Measurements from ENCODE around the gene PSMD6.
A peak's percentile ranks its signal among the peaks of the same experiment; 100 is the strongest.

PSMD6 gene

DNA sequence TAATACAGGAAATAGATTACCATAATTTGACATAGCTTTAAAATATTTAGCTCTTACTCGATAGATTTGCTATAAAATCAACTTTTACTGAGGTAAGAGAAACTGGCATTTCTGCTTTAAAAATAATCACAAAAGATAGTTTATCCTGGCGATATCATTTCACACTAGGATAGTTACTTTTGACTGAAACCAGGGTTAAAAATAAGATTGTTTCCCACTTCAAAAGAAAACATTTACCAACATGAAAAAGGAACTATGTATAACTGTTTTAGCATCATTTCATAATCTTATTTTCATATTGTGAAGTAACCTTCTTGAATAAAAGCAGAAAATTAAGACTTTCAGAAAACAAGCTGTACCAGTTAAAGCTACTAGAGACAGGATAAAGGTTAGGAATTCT, 15.3 kb downstream of the PSMD6 start:
- DNase-seq = no peak

DNA sequence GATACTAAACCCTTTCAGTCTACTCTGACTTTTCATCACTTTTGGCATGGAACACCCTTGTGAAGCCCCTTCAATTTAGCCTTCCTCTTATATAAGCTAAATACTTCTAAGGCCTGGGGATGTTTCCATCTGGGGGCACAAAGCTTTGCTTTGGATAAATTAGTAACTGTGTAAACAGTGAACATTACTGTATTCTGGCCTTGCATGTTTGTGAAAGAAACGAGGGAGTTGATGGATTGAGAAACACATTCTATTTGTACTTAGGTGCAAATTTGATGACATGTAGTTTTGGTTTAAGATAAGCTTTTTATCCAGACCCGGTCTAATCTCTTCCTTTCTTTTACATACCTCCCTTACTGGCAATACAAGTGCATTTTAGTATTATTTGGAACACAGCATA, 19.7 kb downstream of the PSMD6 start:
- no peak for DNase-seq

DNA sequence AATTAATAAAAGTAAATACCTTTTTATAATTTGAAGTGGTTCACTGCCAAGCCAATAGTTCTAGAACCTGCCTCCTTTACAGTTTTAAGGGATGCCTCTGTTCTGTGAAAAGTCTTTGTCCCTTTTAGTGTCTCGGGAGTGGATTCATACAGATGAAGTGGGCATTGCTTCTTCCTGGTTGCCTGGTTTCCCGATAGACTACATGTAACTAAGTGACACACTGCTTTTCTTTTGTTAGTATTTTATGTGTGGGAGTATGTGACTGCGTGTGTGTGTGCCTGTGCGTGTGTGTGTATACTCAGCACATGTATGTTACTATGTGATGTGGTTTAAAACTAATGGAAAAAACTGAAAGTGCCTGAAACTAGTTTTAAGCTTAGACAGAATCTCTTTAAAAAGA, 21.1 kb downstream of the PSMD6 start:
- DNase-seq = no peak

DNA sequence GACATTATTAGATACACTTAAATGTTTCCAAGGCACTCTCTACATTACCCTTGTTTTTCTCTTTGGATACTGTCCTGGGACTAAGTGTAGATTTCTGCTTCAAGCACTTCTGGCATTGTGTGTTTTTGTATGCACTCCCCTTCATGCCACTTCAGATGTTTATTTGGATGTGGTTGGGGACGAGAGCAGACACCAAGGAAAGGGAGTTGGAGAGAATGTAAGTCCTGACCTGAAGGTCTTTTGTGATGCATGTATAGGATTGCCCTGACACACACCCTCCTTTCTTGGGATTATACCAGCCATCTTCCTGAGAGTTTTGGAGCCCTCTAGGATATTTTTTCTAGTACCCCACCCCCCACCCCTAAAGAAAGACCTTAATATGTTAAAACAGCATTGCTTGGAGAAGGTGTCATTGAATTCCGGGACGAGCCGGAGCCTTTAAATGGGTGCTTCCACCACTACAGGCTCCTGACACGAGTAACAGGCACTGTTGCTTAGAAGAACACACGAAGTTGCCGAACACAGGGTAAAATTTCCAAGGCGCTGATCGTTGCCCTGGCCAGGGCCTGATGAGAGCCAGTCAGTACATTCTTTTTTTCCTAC, 22.7 kb downstream of the PSMD6 start:
- no peak for DNase-seq

DNA sequence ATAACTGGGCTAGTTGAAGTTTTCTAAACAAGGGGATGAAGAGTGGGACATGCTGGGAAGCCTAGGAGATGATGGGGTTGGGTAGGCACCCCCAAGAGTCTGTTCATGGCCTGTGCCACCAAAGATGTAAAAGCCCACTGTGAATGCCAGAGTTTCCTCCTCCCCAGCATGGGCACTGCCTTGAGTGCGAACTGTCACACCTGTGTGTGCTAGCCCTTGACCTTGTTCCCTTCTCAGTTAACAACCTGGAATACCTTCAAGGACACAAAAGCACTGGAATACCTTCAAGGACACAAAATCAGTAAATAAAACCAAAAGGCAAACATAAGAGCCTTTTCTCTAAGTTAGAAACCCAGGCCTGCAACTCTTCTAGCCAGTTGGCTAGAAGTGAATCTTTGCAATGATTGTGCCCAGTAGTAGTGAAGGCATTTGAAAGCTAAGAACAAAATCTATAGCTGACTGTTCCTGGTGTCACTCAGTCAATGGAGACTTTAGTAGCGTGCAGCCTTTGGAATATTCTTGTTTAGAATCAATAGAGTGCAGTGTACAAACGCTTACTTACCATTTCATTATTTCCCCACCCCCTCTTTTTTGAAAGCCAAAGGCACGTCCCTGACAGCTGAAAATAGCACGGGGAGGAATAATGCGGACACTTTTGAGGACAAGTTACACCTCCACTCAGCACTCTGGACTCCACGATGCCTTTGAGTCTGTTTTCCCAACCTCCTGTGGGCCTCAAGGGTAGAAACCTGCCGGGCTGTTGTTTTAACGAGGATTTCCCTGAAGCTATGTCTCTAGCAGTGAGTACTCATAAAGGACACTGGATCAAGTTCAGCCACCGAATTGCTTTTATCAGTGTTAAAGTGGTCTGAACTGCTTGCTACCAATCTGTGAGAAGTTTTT, 24.2 kb downstream of the PSMD6 start:
- DNase-seq = no peak

DNA sequence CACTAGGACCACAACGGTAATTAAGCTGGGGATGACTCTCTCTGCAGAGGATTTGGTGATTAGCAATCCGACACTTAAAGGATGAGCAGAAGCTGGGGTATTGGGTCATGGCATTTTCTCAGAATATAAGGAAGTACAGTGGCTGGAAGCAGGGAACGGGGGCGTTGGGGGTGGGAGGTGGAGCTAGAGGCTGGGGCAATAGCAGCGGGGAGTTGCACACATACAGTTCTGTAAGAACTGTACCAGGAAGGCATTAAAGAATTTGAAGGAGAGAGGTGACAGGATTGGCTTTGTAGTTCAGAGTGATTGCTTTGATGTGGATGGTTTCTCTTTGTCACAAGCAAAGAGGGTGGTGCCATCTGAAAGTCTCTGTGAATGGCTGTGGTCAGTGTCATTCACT, 28.2 kb downstream of the PSMD6 start:
- DNase-seq = no peak

DNA sequence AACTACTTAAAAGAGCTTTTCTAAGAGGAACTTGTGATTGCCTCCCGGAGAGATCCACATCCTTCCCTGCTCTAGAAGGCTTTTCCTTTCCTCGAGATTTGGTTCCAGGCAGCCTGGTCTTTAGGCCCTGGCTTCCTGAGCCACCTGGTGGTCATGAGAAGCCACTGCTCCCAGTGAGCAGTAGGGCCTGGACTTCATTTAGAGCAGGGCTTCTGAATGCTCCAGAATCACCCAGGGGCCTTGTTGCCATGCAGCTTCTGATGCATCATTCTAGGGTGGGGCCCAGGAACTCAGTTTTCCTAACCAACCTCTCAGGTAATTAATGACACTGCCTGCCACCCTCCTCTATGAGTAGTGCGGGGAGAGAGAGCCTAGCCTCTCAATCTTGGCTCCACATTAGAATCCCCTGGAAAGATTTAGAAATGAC, 29.6 kb downstream of the PSMD6 start:
- peak; percentile 68 for DNase-seq

DNA sequence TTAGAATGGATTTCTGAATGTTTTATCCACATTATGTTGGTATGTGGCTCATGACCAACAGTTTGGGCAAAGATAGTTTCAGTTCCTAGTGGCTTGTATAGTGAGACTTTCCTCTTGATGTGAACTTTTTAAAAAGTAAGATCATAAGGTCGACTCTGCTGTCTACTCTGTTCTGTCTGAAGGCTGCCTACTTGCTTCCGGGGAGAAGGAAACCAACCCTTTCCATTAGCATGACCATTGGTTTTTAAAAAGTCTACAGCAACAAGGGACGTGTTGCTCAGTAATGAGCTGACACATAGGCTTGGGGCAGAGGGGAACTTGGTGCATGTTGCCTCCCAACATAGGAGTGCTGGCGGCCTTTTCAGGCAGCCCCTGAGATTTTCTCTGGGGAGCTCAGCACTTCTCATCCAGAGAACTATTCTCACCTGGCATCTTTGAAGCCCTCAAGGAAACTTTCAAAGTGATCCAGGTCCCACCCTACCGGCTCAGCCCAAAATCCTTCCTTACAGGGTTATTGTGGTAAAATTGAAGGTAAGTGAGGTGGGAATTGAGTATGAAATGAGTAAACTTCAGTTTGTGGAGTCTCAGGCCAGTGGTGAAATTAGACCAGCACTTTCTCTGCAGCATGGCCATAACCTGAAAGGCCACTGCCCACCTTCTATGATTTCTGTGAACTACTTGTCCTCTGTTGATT, 30.6 kb downstream of the PSMD6 start:
- no peak for DNase-seq

DNA sequence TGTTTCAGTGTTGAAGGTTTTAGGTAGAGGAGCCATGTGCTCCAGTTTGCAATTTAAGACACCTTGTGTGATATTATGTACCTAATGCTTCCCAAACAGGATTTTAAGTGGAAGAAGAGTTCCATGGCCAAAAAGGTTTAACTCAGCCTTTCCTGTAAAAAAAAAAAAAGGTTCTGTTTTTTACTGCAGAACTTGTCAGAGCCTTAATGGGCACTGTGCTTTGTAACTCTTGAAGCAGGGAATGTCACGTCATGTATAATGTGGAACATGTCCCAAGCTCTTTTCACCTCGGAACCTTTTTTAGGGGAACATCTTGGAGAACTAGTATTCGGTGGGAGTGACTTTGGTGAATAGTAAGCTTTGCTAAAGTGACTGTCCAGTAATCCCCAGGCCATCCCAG, 31.6 kb downstream of the PSMD6 start:
- no peak for DNase-seq

DNA sequence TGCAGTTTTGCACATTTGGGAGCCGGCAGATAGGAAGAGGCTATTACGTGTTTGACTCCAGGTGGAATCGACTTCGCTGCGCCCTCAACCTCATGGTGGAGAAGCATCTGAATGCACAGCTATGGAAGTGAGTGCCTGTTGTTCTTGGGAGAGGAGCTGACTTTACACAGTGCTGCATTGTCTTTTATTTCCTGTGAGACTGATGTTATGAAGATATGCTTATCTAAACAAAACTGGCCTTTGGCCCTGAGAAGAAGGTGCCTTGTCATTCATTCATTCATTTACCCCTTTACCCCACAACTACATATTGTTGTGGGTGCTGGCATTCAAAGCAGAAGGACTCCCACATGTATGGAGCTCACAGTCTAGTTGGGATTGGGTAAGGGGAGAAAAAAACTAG, 32.6 kb downstream of the PSMD6 start:
- DNase-seq = no peak

DNA sequence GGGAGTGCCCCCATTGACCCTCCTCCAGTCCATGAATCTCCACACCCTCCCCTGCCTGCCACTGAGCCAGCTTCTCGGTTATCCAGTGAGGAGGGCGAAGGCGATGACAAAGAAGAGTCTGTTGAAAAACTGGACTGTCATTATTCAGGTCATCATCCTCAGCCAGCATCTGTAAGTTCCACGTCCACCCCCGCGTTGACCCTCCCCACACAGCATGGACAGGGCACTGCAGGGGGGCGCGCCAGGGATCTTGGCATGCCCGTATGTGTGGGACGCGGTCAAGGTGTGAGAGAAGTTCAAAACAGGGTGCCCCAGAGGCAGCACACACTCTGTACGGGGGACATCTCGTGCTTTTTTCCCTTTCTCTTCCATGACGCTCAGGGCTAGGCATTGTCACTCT, 33.1 kb downstream of the PSMD6 start:
- no peak for DNase-seq

DNA sequence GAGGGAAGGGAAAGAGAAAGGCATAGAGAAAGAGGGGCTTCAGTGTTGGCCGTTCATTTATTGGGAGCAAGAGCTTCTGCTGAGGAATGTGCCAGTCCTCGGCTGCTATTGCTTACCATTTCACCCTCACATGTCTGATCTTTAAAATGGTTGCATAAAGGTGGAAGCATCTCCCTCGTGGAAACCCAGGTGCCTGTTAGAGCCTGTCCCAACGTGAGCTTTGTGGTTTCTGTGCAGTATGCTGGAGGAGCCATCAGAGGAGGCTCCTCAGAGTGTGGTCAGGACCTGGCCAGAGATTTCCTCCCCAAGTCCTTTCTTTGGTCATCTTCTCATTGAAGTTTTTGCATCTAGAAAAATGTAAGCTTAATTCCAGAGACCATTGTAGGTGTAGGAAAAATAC, 34.4 kb downstream of the PSMD6 start:
- DNase-seq = no peak

DNA sequence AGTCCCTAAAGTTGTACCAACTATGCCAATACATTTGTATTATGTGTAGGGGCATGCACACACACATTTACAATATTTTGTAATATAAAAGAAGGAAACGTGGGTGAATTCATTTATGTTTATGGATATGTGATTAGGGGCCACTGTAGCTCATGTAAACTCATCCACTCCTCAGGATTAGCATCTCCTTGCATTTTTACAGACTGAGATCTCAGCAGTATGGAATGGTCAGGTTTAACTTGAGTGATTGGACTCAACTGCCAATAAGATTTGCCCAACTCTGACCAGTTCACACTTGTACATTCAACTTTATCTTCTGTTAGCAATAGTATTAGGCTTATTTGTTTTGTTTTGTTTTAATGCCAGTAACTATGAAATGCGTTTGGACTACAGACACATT, 36.5 kb downstream of the PSMD6 start:
- DNase-seq = no peak

DNA sequence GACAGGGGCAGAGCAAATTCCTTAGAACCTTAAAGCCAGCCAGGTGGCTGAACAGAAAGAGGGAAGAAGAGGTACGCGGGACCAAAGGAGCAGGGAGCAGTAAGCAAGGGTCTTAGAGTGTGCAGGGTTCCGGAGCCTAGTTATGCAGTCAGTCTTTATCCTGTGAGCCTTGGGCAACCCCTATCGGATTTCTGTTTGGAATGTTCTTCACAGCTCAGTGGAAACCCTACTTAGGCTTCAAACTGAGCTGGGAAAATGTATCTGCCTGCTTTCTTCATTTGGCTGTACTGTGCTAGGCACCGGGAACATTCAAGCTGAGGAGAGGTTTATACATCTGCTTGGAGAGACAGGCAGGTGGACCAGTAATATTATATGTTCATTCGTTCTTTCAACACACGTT, 37.1 kb downstream of the PSMD6 start:
- no peak for DNase-seq

DNA sequence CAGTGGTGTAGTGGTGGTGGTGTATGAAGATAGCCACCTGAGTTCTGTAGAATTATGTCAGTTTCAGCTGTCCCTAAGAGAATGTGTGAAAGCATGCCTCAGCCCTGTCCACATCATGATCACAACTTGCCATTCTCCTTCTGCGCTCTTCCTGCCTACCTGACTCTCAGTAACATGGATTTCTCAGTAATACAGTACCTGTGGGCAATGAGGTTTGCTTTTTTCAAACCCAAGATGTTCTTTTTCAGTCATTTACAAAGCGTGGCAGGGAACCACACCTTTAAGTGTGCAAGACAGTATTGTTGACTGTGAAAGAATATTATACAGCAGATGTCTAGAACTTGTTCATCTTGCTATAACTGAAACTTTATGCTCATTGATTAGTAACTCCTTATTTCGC, 38.9 kb downstream of the PSMD6 start:
- DNase-seq = no peak

DNA sequence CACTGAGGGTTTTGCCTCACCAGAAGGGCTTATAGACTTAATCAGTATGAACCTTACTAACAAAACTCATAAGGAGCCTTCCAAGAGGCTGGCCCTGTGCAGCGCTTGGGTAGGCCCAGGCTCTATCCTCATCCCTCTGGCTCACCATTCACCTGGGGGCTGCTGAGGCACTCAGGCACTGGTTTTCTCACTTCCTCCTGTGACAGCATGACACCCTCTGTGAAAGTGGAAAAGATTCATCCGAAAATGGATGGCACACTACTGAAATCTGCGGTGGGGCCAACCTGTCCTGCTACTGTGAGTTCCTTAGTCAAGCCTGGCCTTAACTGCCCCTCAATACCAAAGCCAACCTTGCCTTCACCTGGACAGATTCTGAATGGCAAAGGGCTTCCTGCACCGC, 41.3 kb downstream of the PSMD6 start:
- DNase-seq = no peak

DNA sequence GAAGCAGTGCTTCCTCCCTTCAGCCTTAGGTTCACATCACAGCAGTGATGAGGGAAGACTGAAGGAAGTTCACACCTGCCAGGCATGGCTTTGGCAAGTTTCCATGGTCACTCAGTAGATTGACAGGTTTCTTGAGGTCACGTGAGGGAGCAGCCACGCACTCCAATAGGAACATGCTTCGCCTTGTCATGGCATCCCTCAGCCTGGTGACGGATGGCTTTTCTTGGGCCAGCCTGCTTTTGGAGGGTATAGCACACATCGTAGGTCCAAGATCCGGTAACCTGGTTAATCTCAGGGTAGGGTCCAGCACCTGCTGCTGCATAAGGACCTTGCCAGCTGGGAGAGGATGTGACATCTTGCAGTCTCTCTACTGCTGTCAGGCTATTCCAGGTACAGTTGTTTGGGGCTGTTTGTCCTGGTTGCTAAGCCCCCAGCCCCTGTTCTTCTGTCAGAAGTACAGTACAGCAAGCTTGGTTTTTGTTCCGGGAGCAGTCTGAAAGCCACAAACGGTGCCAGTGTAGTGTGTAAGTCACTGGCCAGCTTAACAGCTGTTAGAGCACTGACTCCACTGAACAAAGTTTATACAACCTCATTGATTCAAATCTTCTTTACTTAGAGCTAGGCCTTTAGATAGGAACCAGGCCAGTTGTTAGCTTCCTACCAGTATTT, 42.3 kb downstream of the PSMD6 start:
- DNase-seq = no peak

DNA sequence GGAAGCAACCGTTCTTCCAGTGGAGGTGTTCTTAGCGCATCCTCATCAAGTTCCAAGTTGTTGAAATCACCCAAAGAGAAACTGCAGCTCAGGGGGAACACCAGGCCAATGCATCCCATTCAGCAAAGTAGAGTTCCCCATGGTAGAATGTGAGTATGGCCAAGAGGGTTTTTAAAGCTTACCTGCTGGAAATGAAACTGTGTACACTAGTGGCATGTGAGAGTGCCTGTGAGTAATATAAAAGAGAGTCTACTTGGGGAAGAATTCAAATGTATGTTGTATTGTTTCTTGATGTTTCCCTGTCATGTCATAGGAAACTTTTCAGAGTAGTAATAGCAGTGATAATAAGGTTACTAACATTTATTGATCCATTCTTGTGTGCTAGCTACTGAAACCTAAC, 43.3 kb downstream of the PSMD6 start:
- no peak for DNase-seq

DNA sequence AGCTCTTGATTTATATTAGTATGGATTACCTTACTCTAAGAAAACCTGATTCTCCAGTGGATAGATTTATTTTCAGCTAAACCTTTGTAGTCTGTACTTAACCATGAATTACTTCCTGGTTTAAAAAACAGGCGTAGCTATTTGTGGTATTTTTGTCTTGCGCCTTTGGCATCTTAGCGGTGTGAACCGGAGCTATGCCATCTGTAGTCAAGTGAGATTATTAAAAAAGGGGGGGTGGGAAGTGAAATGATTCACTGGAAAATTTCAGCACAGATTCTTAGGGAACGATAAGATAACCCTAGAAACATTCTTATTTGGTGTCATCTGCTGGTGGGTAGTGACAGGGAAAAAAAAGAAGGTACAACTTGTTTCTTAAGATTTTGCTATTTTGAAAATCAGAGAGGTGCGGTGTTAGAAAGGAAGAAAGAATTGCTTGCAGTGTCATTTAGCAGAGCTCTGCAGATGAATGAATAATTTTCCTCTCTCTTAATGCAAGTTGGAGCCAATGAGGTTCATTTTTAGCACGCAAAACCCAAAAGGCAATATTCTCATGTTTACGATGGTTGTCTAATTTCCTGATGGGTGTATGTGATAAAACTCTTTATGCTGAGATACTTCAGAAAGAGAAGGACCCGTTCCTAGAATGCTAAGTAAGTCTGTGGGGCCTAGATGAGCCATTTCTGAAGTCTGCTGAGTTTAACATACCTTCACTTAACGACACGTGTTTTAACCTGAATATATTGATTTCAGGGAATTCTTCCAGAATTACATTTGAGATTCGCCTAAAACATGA, 44.0 kb downstream of the PSMD6 start:
- no peak for DNase-seq

DNA sequence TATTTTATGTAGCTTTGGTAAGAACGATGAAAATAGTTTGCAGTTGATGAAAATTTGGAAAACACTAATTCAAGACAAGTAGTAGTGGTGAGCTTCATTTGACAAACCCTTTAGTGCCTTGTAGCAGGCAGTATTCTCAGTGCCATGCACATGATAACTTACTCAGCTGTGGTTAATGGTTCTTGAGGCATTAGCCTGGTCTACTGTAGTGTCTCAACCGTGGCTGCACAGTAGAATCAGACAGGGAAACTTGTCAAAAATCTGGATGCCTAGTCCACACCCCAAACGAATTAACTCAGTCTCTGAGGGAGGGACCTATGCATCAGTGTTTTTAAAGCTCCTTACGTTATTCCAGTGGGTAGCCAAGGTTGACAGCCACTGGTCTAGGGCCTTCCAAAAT, 45.4 kb downstream of the PSMD6 start:
- DNase-seq = no peak

DNA sequence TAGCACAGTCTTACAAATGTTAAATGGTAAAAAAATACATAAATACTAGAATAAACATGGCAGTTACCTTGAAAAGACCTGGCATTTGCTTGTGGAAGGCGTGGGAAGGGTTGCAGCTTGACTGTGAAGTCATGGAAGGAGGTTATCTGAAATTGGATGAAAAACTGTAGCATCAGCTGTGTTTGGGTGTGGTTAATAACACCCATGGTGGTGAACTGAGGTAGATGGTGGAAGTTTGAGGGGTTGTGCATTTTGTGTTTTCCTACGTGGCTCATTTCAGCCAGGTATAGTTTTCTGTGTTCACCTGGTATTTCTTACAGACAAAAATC, 46.5 kb downstream of the PSMD6 start:
- no peak for DNase-seq

DNA sequence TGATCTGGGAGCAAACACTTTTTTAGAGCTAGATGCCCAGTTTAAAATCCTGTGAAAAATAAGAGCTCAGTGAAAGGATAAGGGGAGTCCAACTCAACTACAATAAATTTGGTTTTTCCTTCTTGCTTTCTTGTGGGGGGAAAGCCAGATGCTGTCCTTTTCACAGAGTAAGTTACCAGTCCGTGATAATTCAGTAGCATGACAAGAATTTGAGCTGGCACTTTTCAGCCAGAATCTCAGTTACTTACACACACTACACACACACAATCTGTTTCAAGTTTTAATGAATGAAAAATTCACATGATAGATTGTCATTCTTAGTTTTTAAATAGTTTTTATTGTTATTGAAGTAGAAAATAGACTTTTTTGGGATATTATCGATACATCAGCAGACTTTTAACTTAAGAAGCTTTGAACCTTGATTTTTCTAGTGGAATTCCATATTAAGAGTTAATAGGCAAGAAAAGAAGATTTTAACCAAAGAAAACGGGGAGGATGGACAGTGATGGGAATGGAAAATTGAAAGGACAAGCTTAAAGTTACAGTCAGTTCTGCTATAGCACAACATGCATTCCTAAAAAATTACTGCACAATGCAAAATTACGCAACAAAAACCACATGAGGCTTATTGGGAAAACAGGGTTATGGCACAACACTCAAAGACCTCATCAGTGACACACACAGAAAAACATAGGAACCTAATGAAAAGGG, 47.0 kb downstream of the PSMD6 start:
- no peak for DNase-seq
